Activated CD4-positive, alpha-beta T cell treated with anti-CD3 and anti-CD28 coated beads, Interleukin-2, amount 50 U/mL, for 24 hours (primary cell): ENCODE data around the gene POTEG.
"Not testable (repeated sequence)": the region's sequence is repeated elsewhere in the genome, so short reads cannot be mapped to it uniquely, and the experiment has no call there.

Source experiments
- DNase-seq, 2 donors: peaks; one replicate each; pipeline ENCODE4 v3.0.0-alpha.2; 2020; ENCODE audit warnings: low read depth in 1 of 2, low spot score in 1 of 2

Gene POTEG

GRCh38 chr14:19374451-19374903, 59.7 kb downstream of the POTEG start:
- not testable (repeated sequence) for DNase-seq

DNA sequence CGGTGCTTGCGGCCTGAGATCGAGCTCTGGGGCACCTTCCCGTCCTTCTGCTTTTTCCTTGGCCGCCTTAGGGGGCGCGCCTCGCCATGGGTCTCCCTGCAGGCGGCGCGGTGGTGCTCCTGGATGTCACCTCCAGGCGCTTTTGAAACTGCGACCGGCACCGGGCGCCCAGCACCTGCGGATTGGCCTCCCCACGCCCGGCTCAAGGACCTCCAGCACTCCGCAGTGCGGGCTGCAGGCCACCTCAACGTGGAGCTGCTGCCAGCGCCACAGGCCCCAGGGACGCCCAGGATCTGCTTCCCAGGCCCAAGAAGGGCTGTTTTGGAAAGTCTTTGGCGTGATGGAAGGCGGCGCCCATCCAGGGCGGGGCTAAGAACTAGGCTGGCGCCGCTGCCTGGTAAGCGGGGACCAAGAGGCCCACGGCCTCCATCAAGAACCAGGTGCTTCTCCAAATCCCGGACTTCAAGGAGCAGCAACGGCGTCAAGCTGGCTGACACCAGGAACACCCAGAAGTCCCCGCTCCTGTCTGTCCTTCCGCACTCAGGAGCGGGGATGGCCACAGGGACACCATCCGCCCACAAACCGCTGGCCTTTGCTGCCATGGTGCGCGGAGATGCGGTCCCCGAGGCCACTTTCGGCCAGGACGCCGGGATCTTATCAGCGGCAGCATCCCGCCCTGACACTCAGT, 61.2 kb downstream of the POTEG start:
- DNase-seq = not testable (repeated sequence)

GRCh38 chr14:19371767-19372166, 62.4 kb downstream of the POTEG start:
- DNase-seq = not testable (repeated sequence)

DNA sequence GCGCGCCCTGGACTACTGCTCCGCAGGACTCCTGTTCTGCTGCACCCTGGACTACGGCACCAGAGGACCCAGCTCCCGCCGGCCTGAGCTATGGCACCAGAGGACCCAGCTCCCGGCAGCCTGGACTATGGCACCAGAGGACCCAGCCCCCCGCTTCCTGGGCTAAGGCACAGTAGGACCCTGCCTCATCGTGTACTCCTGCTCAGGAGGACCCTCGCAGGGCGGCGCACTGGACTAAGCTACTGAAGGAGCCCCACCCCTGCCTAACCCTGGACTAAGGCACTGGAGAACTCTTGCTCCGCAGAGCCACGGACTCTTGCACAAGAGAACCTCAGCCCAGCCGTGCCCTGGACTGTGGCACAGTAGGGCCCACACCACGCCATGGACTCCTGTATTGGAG, 71.3 kb downstream of the POTEG start:
- not testable (repeated sequence) for DNase-seq

- not testable (repeated sequence) for DNase-seq
These were observed 71.8 kb downstream of the POTEG start for GRCh38 chr14:19362323-19362722.

- DNase-seq = not testable (repeated sequence)
These were observed 72.4 kb downstream of the POTEG start for GRCh38 chr14:19361636-19362253.

- not testable (repeated sequence) for DNase-seq
These were observed 73.1 kb downstream of the POTEG start for GRCh38 chr14:19360937-19361635.
